Endothelial cell (in vitro differentiated cells): ENCODE measurements around the gene MARK2. TPM values are rescaled to one million over a fixed set of nuclear protein-coding genes. Genes with fewer than 3 reads are reported as not detected.
"Not testable (repeated sequence)": the region's sequence is repeated elsewhere in the genome, so short reads cannot be mapped to it uniquely, and the experiment has no call there.

Source experiments
- DNase-seq: peaks from one replicate; pipeline ENCODE4 v3.0.0; 2021; ENCODE audit warnings: low spot score
- H3K27ac Mint-ChIP-seq: one replicate; pipeline ENCODE4 v1.8.0; 2021; ENCODE audit warnings: mixed read lengths, inconsistent platforms; ENCODE audit not compliant: unreplicated experiment
- H3K27me3 Mint-ChIP-seq: one replicate; pipeline ENCODE4 v1.8.0; 2021; ENCODE audit warnings: mild to moderate bottlenecking, moderate library complexity, mixed read lengths, inconsistent platforms; ENCODE audit not compliant: unreplicated experiment
- H3K36me3 Mint-ChIP-seq: one replicate; pipeline ENCODE4 v1.8.0; 2021; ENCODE audit warnings: mild to moderate bottlenecking, low read depth, mixed read lengths, inconsistent platforms; ENCODE audit not compliant: unreplicated experiment
- H3K4me1 Mint-ChIP-seq: one replicate; pipeline ENCODE4 v1.8.0; 2021; ENCODE audit warnings: mild to moderate bottlenecking, mixed read lengths, inconsistent platforms; ENCODE audit not compliant: unreplicated experiment
- H3K4me3 Mint-ChIP-seq: one replicate; pipeline ENCODE4 v1.8.0; 2021; ENCODE audit warnings: mild to moderate bottlenecking, mixed read lengths, inconsistent platforms; ENCODE audit not compliant: unreplicated experiment
- H3K9me3 Mint-ChIP-seq: one replicate; pipeline ENCODE4 v1.8.0; 2021; ENCODE audit warnings: mixed read lengths, inconsistent platforms; ENCODE audit not compliant: unreplicated experiment
- CTCF ChIP-seq: fragments of 200-600 bp; sonication (generic); IDR thresholded peaks from one replicate; pipeline ENCODE4 v1.5.0; 2021; ENCODE audit warnings: antibody characterized with exemption; ENCODE audit not compliant: unreplicated experiment
- total RNA-seq: library from RNA; stranded (reverse); fragmentation: NEBNext Ultra II Directional; extraction: Animal tissue kit (Norgen Biotek cat#: 25700); gene quantifications from one replicate; pipeline ENCODE4 v1.2.1, GENCODE V29; 2021; ENCODE audit not compliant: unreplicated experiment

The MARK2 gene
- total RNA-seq, 1 donor from 2014 or later: 42.6 TPM

GRCh38 chr11:63800921-63801320, 38.0 kb upstream of the MARK2 start:
- DNase-seq: no peak
- no peaks in the 10 kb centered on the region for H3K36me3 Mint-ChIP-seq
- H3K4me1 Mint-ChIP-seq: peaks cover 3% of the 10 kb centered on the region
- no peak for TF ChIP-seq CTCF
- H3K27me3 Mint-ChIP-seq: peaks cover 2% of the 10 kb centered on the region
- H3K9me3 Mint-ChIP-seq: no peaks in the 10 kb centered on the region
- no peak overlapping the region for H3K27ac Mint-ChIP-seq
- H3K4me3 Mint-ChIP-seq: no peak overlapping the region

DNA sequence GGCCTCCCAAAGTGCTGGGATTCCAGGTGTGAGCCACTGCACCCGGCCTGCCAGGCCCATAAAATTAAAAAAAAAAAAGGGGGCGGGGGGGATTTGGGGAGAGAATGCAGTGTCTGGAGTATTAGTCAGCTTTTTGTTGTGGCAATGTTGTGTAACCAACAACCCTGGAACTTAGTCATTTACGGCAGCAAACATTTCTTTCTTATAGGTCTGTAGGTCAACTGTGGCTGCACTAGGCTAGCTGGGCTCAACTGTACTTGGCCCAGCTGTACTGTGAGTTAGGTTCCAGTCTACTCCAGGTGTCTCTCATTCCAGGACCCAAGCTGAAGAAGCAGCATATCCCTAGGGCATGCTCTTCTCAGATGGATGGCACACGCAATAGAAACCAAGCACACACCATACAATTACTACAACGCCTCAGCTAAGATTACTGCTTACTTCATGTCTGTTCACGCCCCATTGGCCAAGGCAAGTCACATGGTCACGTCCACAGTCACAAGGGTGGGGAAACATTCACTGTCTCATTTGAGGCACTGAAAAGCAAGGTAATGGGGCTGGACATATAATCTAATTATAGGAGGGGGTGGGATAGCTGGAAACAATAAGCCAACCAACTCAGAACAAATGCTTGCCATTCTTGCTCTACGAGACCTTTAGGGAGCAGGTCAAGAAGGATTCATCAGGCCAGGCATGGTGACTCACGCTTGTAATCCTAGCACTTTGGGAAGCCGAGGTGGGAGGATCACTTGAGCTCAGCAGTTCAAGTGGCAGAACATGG, 36.1 kb upstream of the MARK2 start:
- Mint-ChIP-seq H3K27ac (no peak overlapping the region), H3K9me3 (no peaks in the 10 kb centered on the region), H3K27me3 (no peaks in the 10 kb centered on the region), H3K4me1 (no peaks in the 10 kb centered on the region), H3K4me3 (no peak overlapping the region), H3K36me3 (no peaks in the 10 kb centered on the region)
- DNase-seq: no peak
- no peak for TF ChIP-seq CTCF

DNA sequence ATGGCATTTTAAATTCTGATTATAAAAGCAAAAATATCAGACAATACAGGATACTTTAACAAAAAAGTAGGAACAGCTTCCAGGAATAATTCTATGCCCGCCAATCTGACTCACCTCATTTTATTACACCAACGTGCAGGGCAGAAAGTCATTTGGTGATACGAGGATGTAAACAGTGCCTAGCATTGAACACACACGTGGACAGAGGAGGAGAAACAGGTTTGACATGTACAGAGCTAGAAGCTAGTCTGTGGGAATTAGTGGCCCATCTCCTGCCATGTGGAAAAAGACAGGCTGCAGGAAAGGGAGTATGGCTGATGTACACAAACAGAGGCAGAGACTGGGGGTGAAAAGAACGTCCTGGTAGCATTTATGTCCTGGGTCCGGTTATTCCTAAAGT, 34.7 kb upstream of the MARK2 start:
- Mint-ChIP-seq H3K36me3 (no peaks in the 10 kb centered on the region), H3K9me3 (no peaks in the 10 kb centered on the region), H3K27ac (no peak overlapping the region), H3K27me3 (no peaks in the 10 kb centered on the region), H3K4me1 (no peaks in the 10 kb centered on the region), H3K4me3 (no peak overlapping the region)
- TF ChIP-seq CTCF: no peak
- no peak for DNase-seq

GRCh38 chr11:63805844-63806415, 33.0 kb upstream of the MARK2 start:
- Mint-ChIP-seq H3K36me3 (no peaks in the 10 kb centered on the region), H3K4me1 (no peaks in the 10 kb centered on the region), H3K4me3 (no peak overlapping the region), H3K27ac (no peak overlapping the region), H3K27me3 (no peaks in the 10 kb centered on the region), H3K9me3 (no peaks in the 10 kb centered on the region)
- TF ChIP-seq CTCF: no peak
- DNase-seq: no peak

DNA sequence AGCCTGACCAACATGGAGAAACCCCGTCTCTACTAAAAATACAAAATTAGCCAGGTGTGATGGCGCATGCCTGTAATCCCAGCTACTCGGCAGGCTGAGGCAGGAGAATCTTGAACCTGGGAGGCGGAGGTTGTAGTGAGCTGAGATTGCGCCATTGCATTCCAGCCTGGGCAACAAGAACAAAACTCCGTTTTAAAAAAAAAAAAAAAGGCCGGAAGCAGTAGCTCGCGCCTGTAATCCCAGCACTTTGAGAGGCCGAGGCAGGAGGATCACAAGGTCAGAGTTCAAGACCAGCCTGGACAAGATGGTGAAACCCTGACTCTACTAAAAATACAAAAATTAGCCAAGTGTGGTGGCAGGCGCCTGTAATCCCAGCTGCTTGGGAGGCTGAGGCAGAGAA, 28.5 kb upstream of the MARK2 start:
- H3K9me3 Mint-ChIP-seq, H3K4me3 Mint-ChIP-seq, DNase-seq, H3K27me3 Mint-ChIP-seq, H3K36me3 Mint-ChIP-seq, H3K27ac Mint-ChIP-seq: not testable (repeated sequence)
- peaks cover 12% of the 10 kb centered on the region for H3K4me1 Mint-ChIP-seq
